GM23248 (cell line): ENCODE data around the gene ARHGAP26. TPM values are rescaled to one million over a fixed set of nuclear protein-coding genes. Genes with fewer than 3 reads are reported as not detected.

Experiments used
- DNase-seq: peaks from one replicate; pipeline ENCODE4 v3.0.0-alpha.2; 2015
- H2AFZ ChIP-seq: fragments of 200-600 bp; sonication (generic); 2 replicates; pipeline ENCODE4 v1.6.1; 2016; ENCODE audit warnings: antibody characterized with exemption
- H3F3A ChIP-seq: fragments of 200-600 bp; sonication (generic); 2 replicates; pipeline ENCODE4 v1.6.1; 2016; ENCODE audit warnings: mild to moderate bottlenecking, antibody characterized with exemption, mixed run types; ENCODE audit not compliant: insufficient read depth
- H3K27ac ChIP-seq: fragments of 200-600 bp; sonication (generic); 2 replicates; pipeline ENCODE4 v1.5.1; 2016; ENCODE audit warnings: mild to moderate bottlenecking
- H3K27me3 ChIP-seq: fragments of 200-600 bp; sonication (generic); replicated peaks from 2 replicates; pipeline ENCODE4 v1.6.1; 2016; ENCODE audit warnings: mild to moderate bottlenecking; ENCODE audit not compliant: insufficient read depth
- H3K36me3 ChIP-seq: fragments of 200-600 bp; sonication (generic); 2 replicates; pipeline ENCODE4 v1.6.1; 2016; ENCODE audit warnings: low read depth, mild to moderate bottlenecking
- H3K4me1 ChIP-seq: fragments of 200-600 bp; sonication (generic); 2 replicates; pipeline ENCODE4 v1.6.1; 2016; ENCODE audit warnings: mild to moderate bottlenecking; ENCODE audit not compliant: insufficient read depth
- H3K4me2 ChIP-seq: fragments of 200-600 bp; sonication (generic); one replicate; pipeline ENCODE4 v1.6.1; 2016; ENCODE audit warnings: mild to moderate bottlenecking; ENCODE audit not compliant: unreplicated experiment
- H3K4me3 ChIP-seq: fragments of 200-600 bp; sonication (generic); 2 replicates; pipeline ENCODE4 v1.5.1; 2016; ENCODE audit warnings: mild to moderate bottlenecking
- H3K79me2 ChIP-seq: fragments of 200-600 bp; sonication (generic); 2 replicates; pipeline ENCODE4 v1.6.1; 2016; ENCODE audit warnings: mild to moderate bottlenecking; ENCODE audit not compliant: insufficient read depth
- H3K9ac ChIP-seq: fragments of 200-600 bp; sonication (generic); 2 replicates; pipeline ENCODE4 v1.6.1; 2016; ENCODE audit warnings: mild to moderate bottlenecking
- H3K9me2 ChIP-seq: fragments of 200-600 bp; sonication (generic); 2 replicates; pipeline ENCODE4 v1.6.1; 2016; ENCODE audit warnings: mixed run types, mild to moderate bottlenecking, moderate library complexity; ENCODE audit not compliant: insufficient read depth
- H3K9me3 ChIP-seq: fragments of 200-600 bp; sonication (generic); one replicate; pipeline ENCODE4 v1.6.1; 2017; ENCODE audit warnings: low read depth
- H4K20me1 ChIP-seq: fragments of 200-600 bp; sonication (generic); 2 replicates; pipeline ENCODE4 v1.6.0; 2016; ENCODE audit not compliant: insufficient read depth
- EZH2 ChIP-seq: fragments of 200-600 bp; sonication (generic); IDR thresholded peaks from 2 replicates; pipeline ENCODE4 v1.6.1; 2018; ENCODE audit warnings: antibody characterized with exemption, mild to moderate bottlenecking; ENCODE audit not compliant: insufficient read depth, poor library complexity, severe bottlenecking
- EZH2phosphoT487 ChIP-seq: fragments of 200-600 bp; sonication (generic); IDR thresholded peaks from 2 replicates; pipeline ENCODE4 v1.6.1; 2018; ENCODE audit warnings: antibody characterized with exemption, moderate library complexity, mild to moderate bottlenecking, low read depth; ENCODE audit not compliant: insufficient read depth
- WGBS, 2 experiments: methylation state at CpG; one replicate each; pipeline ENCODE4 v1.1.6; 2015 to 2017; ENCODE audit warnings: low lambda C conversion rate in 2 of 2, low coverage in 1 of 2; ENCODE audit errors: missing lambda C conversion rate in 2 of 2; 5-methylcytosine and 5-hydroxymethylcytosine counted together
- in situ Hi-C: fragments of 300-500 bp; cut with MboI; formaldehyde crosslinking; loops from 2 replicates; pipeline ENCODE4 v1.15.0; 2020
- polyA plus RNA-seq: library from polyadenylated mRNA; unstranded; fragments of >200 nt; fragmentation: Nextera tagmentation; extraction: Ambion mirVana; gene quantifications from 2 replicates; pipeline ENCODE4 v1.2.1, GENCODE V29; 2016
- total RNA-seq: library from RNA; depleted of rRNA; stranded (reverse); fragments of >200 nt; shearing (Covaris generic); gene quantifications from 2 replicates; pipeline ENCODE4 v1.2.3, GENCODE V29; 2014; rRNA removed

The ARHGAP26 gene
- total and polyA plus RNA-seq, 2 experiments from 2014 or later: 1.6 to 1.7 TPM

DNA sequence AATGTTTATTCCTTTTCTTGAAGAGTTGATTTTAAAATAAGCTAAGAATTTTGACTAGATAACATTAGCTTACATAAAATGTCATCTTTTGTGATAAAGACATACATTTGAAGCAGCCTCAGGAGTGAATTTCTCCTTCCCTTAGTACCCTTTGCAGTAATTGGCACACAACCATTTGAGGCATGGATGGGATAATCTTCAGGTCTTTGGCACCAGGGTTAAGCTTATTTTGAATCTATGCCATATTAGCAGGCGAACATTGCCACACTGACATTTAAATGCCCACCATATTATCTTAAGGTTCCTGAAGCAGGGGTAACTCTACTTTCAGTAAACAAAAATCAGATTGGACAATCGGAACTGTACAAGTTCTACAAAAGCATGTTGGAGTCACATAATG, 507.4 kb downstream of the ARHGAP26 start:
- no peak overlapping the region for H3K9ac ChIP-seq
- H3K79me2 ChIP-seq: peaks cover 59% of the 10 kb centered on the region
- peaks cover 72% of the 10 kb centered on the region for H3F3A ChIP-seq
- H3K4me1 ChIP-seq: peaks cover 10% of the 10 kb centered on the region; the same call in 1 of the 2 replicates
- in situ Hi-C loops: no loop called here
- WGBS, 2 experiments: 93 to 94% methylated on average over 2 of the region's 2 CpGs
- H3K27me3 ChIP-seq: no peaks in the 10 kb centered on the region
- H3K27ac ChIP-seq: no peak overlapping the region
- H3K9me2 ChIP-seq: no peaks in the 10 kb centered on the region
- H3K4me3 ChIP-seq: no peak overlapping the region
- H4K20me1 ChIP-seq: no peaks in the 10 kb centered on the region
- DNase-seq: no peak
- no peaks in the 10 kb centered on the region for H3K9me3 ChIP-seq
- H3K4me2 ChIP-seq: no peak overlapping the region
- no peak overlapping the region for H2AFZ ChIP-seq
- TF ChIP-seq EZH2phosphoT487: no peak
- TF ChIP-seq EZH2: no peak
- H3K36me3 ChIP-seq: peaks cover 52% of the 10 kb centered on the region

Other genes with a start within 250 kb of the ARHGAP26 start
- gene FGF1, start 84.3 kb upstream of the ARHGAP26 start, total RNA-seq: 9.2 and 13.8 TPM in 2 replicates
- gene FGF1, start 84.3 kb upstream of the ARHGAP26 start, polyA plus RNA-seq: 27.7 and 29.6 TPM in 2 replicates